Activated naive CD8-positive, alpha-beta T cell (primary cell): ENCODE results near the gene B3GAT1.

Source experiments
- H3K27ac Mint-ChIP-seq: one replicate; pipeline ENCODE4 v1.8.0; 2021; ENCODE audit warnings: mixed read lengths
- H3K27me3 Mint-ChIP-seq: one replicate; pipeline ENCODE4 v1.8.0; 2021; ENCODE audit warnings: mixed read lengths
- H3K36me3 Mint-ChIP-seq: one replicate; pipeline ENCODE4 v1.8.0; 2021; ENCODE audit warnings: mixed read lengths
- H3K4me1 Mint-ChIP-seq: one replicate; pipeline ENCODE4 v1.8.0; 2021; ENCODE audit warnings: low read depth, mixed read lengths
- H3K4me3 Mint-ChIP-seq: one replicate; pipeline ENCODE4 v1.8.0; 2021; ENCODE audit warnings: mild to moderate bottlenecking, mixed read lengths
- H3K9me3 Mint-ChIP-seq: one replicate; pipeline ENCODE4 v1.8.0; 2021; ENCODE audit warnings: low read depth, mixed read lengths

B3GAT1 gene

DNA sequence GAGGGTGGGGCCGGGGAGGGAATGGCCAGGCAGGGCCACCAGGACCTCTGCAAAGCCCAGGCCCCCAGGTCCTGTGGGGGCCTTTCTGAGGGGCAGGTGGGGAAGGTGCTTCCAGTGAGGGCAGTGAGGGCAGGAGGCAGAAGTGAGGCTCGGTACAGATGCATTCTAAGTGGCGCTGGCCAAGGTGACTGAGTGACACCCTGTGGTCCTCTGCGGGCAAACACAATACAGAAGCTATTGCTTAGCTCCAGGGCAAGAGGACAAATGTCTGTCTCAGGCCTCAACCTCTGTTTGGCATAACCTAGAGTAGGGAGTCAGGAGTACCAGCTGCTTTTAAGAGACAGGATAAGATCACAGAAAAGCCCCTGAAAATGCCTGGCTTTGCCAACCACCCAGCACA lies 31.3 kb downstream of the B3GAT1 start:
- H3K27me3 Mint-ChIP-seq, result peaks cover 8% of the 10 kb centered on the region
- H3K4me1 Mint-ChIP-seq, result peaks cover 1% of the 10 kb centered on the region
- no peak overlapping the region for H3K4me3 Mint-ChIP-seq
- H3K27ac Mint-ChIP-seq, result no peak overlapping the region
- no peaks in the 10 kb centered on the region for H3K36me3 Mint-ChIP-seq
- H3K9me3 Mint-ChIP-seq, result no peaks in the 10 kb centered on the region

DNA sequence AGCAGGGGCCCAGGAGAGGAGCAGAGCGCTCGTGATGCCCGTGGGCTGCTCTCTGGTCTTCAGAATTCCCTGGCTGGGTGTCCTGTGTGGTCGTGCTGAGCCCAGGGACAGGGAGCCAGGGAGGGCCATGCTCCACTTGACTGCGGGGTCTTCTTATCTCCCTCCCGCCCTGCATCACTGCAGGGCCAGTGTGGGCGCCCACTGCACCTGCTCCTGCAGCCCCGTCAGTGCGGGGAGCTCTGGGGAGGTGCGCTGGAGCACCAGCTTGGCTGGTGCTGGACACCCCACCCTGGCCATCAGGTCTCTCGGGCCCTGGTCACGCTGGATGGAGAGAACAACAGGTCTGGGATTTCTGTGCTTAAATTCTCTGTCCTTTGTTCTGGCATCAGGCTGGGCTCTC lies 31.8 kb downstream of the B3GAT1 start:
- no peaks in the 10 kb centered on the region for H3K9me3 Mint-ChIP-seq
- no peaks in the 10 kb centered on the region for H3K36me3 Mint-ChIP-seq
- no peaks in the 10 kb centered on the region for H3K4me1 Mint-ChIP-seq
- H3K4me3 Mint-ChIP-seq, result no peak overlapping the region
- H3K27me3 Mint-ChIP-seq, result peaks cover 7% of the 10 kb centered on the region
- no peak overlapping the region for H3K27ac Mint-ChIP-seq

DNA sequence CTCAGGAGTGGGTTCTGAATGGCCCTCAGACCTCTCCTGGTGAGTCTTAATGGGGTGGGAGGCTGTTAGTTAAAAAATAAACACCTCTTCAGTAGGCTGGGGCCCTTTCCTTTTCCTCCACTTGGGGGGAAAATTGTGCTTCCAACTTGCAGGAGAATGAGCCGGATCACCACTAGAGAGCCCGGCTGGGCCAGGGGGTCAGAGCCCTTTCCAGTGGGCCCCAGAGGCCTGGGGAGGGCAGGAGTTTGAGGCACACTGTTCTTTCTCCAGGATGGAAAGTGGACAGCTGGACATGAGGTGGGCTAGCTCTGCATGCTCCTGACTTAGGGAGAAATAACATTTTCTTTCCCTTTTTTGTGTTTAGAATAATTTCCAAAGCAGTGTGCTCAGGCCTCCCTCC lies 32.8 kb downstream of the B3GAT1 start:
- H3K27ac Mint-ChIP-seq, result no peak overlapping the region
- no peak overlapping the region for H3K4me3 Mint-ChIP-seq
- peaks cover 2% of the 10 kb centered on the region for H3K27me3 Mint-ChIP-seq
- no peaks in the 10 kb centered on the region for H3K36me3 Mint-ChIP-seq
- H3K9me3 Mint-ChIP-seq, result no peaks in the 10 kb centered on the region
- no peaks in the 10 kb centered on the region for H3K4me1 Mint-ChIP-seq

DNA sequence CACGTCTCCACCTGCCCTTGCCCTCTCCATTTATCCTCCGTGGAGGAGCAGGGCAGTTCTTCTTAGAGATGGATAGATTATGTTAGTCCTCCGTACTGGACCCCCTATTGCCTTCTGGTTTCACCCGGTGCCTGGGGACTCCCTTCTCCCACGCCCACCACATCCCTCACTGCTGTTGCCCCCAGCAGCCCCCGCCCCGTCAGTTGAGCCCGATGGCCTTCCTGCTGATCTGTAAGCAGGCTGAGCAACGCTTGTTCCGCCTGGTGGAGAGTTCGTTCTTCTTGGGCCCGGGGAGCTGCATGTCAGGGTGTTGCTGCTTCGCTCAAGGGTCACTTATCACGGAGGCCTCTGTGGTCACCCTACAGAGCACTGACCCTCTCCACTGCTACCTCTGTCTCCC lies 34.2 kb downstream of the B3GAT1 start:
- H3K4me1 Mint-ChIP-seq, result no peaks in the 10 kb centered on the region
- H3K27me3 Mint-ChIP-seq, result peaks cover 2% of the 10 kb centered on the region
- no peak overlapping the region for H3K27ac Mint-ChIP-seq
- H3K9me3 Mint-ChIP-seq, result no peaks in the 10 kb centered on the region
- no peaks in the 10 kb centered on the region for H3K36me3 Mint-ChIP-seq
- H3K4me3 Mint-ChIP-seq, result no peak overlapping the region

DNA sequence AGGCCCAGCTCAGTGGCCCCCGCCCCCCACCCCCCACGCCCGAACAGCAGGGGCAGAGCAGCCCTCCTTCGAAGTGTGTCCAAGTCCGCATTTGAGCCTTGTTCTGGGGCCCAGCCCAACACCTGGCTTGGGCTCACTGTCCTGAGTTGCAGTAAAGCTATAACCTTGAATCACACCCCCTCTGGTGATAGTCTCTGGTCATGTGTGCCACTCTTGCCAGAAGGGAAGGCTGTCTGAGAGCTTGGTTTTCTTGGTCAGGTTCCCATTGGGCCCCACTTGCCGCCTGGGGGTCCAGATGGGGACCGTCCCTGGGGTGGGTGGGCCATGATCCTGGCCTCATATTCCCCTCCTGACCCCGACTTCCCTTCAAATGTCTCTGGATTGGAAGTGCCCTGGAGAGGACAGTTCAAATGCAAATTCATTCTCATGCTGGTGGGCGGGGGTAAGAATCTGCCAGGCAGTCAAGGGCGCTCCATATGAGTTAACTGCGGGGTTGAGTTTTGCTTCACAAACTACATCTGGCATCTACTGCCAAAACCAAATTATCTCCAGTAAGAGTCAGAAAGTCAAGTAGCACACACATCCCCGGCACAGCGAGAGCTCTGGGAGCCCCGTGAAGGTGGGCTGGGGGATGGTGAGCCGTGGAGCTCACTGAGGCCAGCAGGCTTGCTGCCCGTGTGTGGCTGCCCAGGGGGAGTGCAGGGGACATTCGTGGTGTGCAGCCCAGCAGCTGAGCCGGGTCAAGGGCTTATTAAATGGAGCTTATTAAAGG lies 35.7 kb downstream of the B3GAT1 start:
- Mint-ChIP-seq H3K9me3 (no peaks in the 10 kb centered on the region), H3K4me1 (no peaks in the 10 kb centered on the region), H3K4me3 (no peak overlapping the region), H3K27ac (no peak overlapping the region), H3K36me3 (no peaks in the 10 kb centered on the region), H3K27me3 (no peaks in the 10 kb centered on the region)

DNA sequence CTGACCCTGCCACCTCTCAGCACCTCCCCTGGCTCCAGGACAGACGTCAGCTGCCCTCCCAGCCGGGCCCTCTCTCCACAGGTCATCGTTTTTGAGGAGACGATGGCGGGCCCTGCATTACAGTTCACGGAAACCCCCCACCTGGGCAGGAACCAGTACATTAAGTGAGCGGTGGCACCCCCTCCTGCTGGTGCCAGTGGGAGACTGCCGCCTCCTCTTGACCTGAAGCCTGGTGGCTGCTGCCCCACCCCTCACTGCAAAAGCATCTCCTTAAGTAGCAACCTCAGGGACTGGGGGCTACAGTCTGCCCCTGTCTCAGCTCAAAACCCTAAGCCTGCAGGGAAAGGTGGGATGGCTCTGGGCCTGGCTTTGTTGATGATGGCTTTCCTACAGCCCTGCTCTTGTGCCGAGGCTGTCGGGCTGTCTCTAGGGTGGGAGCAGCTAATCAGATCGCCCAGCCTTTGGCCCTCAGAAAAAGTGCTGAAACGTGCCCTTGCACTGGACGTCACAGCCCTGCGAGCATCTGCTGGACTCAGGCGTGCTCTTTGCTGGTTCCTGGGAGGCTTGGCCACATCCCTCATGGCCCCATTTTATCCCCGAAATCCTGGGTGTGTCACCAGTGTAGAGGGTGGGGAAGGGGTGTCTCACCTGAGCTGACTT lies 37.0 kb downstream of the B3GAT1 start:
- Mint-ChIP-seq H3K4me1 (no peaks in the 10 kb centered on the region), H3K4me3 (no peak overlapping the region), H3K9me3 (no peaks in the 10 kb centered on the region), H3K27ac (no peak overlapping the region), H3K27me3 (no peaks in the 10 kb centered on the region), H3K36me3 (no peaks in the 10 kb centered on the region)

DNA sequence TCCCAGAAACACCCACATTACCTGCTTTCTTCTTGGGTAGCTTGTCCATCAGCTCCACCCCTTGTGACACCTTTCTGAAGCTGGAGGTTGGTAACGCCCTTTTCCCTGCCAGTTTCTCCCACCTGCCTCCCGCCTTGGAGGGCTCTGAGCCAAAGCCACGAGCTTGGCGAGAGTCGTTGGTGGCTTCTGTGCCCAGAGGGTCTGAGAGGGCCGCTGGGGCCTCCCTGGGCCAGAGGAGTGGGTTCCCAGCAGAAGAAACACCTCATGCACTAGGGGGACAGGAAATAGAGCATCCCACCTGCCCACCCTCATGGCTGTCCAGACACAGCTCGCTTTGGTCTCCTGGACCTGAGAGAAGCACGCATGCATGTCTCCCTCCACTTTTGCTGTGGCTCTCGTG lies 37.9 kb downstream of the B3GAT1 start:
- H3K36me3 Mint-ChIP-seq, result peaks cover 3% of the 10 kb centered on the region
- no peaks in the 10 kb centered on the region for H3K27me3 Mint-ChIP-seq
- H3K27ac Mint-ChIP-seq, result no peak overlapping the region
- no peaks in the 10 kb centered on the region for H3K9me3 Mint-ChIP-seq
- no peaks in the 10 kb centered on the region for H3K4me1 Mint-ChIP-seq
- H3K4me3 Mint-ChIP-seq, result no peak overlapping the region

DNA sequence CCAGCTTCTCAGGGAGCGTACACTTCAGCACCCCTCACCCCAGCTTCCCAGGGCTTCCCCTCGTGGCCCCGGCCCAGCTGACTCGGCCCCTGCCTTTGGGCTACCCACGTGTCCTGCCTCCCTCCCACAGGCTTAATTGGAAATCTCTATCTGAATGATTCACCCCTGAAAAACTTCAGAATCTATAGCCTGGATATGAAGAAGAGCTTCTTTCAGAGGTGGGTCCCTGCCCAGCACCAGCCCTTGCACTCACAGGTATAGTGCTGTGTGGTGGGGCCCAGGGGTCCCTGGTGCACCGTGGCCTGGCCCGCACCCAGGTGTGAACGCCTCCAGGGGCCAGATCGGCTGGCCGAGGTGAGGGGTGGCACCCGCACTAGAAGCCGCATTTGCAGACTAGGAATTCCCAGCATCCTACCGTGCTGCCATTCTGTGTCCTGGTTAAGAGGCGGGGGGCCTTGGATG lies 38.4 kb downstream of the B3GAT1 start:
- no peaks in the 10 kb centered on the region for H3K27me3 Mint-ChIP-seq
- peaks cover 3% of the 10 kb centered on the region for H3K36me3 Mint-ChIP-seq
- no peaks in the 10 kb centered on the region for H3K9me3 Mint-ChIP-seq
- H3K4me1 Mint-ChIP-seq, result no peaks in the 10 kb centered on the region
- H3K4me3 Mint-ChIP-seq, result no peak overlapping the region
- no peak overlapping the region for H3K27ac Mint-ChIP-seq

DNA sequence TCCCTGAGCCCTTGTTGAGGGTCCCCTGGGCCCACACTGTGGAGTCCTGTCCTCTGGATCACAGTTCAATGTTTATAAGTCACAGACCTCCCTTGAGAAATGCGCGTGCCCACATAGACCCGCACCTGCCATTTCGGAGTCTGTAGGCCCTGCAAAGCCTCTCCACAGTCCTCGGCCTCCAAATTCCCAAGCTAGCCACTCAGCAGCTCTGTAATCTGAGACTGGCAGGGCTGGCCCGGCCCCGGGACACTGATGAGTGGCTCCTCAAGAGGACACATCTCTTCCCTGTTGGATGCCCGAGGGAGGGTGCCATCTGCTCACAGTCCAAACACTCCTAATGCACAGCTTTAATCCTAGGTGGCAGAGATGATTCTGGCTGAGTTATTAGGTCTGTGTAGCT lies 39.1 kb downstream of the B3GAT1 start:
- no peaks in the 10 kb centered on the region for H3K4me1 Mint-ChIP-seq
- H3K27ac Mint-ChIP-seq, result no peak overlapping the region
- H3K36me3 Mint-ChIP-seq, result peaks cover 3% of the 10 kb centered on the region
- H3K4me3 Mint-ChIP-seq, result no peak overlapping the region
- H3K27me3 Mint-ChIP-seq, result no peaks in the 10 kb centered on the region
- H3K9me3 Mint-ChIP-seq, result no peaks in the 10 kb centered on the region

DNA sequence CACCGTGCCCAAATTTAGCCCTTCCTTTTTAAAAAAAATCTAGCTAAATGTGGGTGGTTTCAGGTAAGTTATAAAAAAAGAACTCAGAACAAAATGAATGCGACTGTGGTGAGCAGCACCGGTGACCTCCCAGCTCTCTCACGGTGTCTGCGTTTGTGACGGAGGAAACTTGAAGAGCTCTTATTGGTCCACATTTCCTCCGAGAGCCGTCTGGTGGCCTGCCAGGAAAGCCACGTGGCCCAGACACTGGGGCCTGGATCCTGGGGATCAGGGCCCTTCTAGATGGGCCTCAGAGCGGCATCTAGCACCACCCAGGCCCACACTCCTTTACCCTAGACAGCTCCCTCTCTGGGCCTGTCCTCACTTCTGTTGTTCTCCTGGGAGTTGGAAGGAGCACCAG lies 39.5 kb downstream of the B3GAT1 start:
- Mint-ChIP-seq H3K4me1 (no peaks in the 10 kb centered on the region), H3K4me3 (no peak overlapping the region), H3K36me3 (peaks cover 3% of the 10 kb centered on the region), H3K27ac (no peak overlapping the region), H3K9me3 (no peaks in the 10 kb centered on the region), H3K27me3 (no peaks in the 10 kb centered on the region)

DNA sequence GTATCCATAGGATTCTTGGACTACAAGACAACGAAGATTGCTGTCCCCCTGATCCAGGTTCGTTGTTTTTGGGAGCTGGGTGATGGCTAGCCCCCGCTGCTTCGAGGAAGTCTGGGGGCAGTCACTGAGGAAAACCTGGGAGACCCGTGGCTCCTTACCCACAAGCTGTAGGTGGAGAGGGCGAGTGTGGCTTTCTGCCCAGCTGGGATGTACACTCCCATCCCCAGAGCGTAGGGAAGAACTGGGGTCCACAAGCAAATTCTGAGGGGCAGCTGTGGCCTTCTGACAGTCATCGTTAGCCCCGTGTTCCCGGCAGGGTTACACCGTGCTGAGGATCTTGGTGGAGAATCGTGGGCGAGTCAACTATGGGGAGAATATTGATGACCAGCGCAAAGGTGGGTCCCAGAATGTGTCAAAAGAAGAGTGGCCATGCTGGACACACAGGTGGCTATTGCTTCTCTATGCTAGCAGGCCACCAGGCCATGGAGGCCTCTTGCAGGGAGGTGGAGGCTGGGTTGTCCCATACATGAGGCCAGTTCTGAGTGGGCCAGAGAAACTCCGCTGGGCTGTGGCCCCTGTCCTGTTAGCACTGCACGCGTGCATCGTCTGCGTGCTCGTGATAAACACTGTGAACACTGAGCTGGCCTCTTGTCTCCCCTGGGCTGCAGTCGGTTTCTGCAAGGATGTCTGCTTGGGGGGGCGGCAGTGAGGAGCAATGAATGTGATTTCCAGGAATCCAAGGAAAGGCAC lies 40.4 kb downstream of the B3GAT1 start:
- Mint-ChIP-seq H3K36me3 (peaks cover 3% of the 10 kb centered on the region), H3K27ac (no peak overlapping the region), H3K4me1 (no peaks in the 10 kb centered on the region), H3K9me3 (no peaks in the 10 kb centered on the region), H3K27me3 (no peaks in the 10 kb centered on the region), H3K4me3 (no peak overlapping the region)

DNA sequence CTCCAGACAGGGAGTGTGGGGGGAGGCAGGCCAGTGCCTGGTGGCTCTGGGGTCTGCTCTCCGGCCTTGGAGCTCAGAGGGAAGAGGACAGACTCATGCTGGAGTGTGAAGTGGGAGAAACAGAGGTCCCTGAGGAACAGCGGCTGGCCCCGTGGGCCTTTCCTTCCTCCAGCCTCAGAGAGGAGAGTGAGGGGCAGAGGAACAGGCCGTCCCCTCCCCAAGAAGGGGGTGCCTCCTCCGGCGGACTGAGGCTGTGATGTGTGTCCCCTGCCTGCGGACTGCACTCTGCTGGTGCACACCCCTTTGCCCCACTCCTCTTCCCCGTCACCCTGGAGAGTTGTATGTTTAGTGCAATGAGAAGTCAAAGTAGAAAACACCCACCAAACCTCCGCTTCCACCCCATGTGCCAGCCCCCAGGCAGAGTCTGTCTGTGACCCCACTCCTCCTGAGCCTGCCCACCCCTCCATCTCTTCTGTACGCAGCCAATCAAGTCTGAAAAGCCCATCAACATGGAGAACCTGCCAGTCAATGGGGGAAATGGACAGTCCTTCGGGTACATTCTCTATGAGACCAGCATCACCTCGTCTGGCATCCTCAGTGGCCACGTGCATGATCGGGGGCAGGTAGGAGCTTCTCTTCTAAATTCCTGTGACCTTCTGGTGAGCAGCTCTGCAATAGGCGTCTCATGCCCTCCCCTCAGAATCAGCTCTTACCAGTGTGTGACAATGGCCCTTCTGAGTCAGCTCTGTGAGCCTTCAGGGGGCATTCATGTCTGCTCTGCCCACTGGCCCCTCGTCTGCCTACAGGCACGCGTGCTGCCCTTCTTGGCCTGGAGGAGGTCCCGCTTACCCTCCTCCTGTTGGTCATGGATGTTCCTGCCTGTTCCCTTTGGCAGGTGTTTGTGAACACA lies 41.3 kb downstream of the B3GAT1 start:
- Mint-ChIP-seq H3K27me3 (no peaks in the 10 kb centered on the region), H3K4me3 (no peak overlapping the region), H3K9me3 (no peaks in the 10 kb centered on the region), H3K4me1 (no peaks in the 10 kb centered on the region), H3K36me3 (peaks cover 3% of the 10 kb centered on the region), H3K27ac (no peak overlapping the region)

DNA sequence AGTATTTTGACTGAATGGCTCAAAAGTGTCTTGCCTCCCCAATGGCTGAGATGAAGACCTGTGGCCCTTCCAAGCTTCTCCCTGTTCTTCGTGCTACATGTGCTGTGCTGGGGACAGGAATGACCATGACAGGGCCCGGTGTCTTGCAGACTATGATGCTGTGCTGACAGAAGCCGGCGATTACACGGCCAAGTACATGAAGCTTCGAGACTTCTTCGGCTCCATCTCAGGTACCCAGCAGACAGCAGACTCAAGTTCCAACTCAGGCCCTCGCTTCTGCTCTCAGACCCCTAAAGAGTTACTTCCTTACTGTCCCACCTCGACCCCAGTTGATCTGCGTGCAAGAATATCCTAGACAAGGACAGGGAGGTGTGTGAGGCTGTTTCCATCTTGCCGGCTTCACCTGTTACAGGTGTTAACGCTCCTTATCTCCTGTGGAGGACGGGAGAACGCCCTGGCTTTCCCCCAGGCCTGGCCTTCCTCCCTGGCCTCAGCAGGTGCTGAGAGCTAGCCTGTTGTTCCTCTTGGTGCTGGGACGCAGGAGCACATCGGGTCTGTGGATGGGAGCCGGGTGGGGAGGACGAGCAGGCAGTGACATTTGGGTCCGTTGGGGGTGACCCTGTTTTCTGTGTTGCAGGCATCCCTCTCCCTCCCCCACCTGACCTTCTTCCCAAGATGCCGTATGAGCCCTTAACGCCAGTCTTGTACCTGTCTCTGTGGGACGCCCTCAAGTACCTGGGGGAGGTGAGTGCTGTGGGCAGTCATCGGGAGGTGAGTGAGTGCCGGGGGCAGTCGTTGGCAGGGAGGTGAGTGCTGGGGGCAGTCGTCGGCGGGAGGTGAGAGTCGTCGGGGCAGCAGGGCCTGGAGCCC lies 42.2 kb downstream of the B3GAT1 start:
- Mint-ChIP-seq H3K4me1 (no peaks in the 10 kb centered on the region), H3K27ac (no peak overlapping the region), H3K4me3 (no peak overlapping the region)

DNA sequence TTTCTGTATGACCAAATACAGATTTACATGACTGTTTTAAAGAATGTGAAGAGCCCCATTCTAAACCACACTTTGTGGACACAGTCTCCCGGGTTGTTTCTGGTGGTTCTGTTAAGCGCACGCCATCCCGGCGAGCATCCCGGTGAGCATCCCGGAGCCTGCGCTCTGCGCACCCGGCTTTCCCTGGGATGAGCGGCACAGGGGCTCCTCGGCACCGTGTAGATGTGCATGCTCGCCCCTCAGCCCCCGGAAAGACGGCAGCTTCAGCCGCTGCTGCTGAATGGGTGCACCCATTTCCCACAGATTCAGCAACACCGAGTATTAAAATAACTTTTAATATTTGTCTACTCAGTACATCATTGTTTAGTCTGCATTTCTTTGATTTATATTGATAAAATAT lies 44.3 kb downstream of the B3GAT1 start:
- Mint-ChIP-seq H3K27me3 (no peaks in the 10 kb centered on the region), H3K36me3 (peaks cover 3% of the 10 kb centered on the region), H3K4me3 (no peak overlapping the region), H3K27ac (no peak overlapping the region), H3K4me1 (no peaks in the 10 kb centered on the region), H3K9me3 (no peaks in the 10 kb centered on the region)

More for the DNA sequence above, 42.2 kb downstream of the B3GAT1 start:
- H3K36me3 Mint-ChIP-seq, result peaks cover 3% of the 10 kb centered on the region
- H3K27me3 Mint-ChIP-seq, result no peaks in the 10 kb centered on the region
- H3K9me3 Mint-ChIP-seq, result no peaks in the 10 kb centered on the region
